Measurements from ENCODE around the gene CELF5.

GRCh38 chr19:3178973-3179738, 45.3 kb upstream of the CELF5 start:
- no peak for TF ChIP-seq CTCF (IDR thresholded peaks at IDR 0.05)
- no peak for TF ChIP-seq POLR2AphosphoS5 (IDR thresholded peaks at IDR 0.05)

All from transverse colon (tissue), 4 donors.